ACC112 (cell line): ENCODE measurements around the gene PER3.

ENCODE experiments used
- H2AFZ ChIP-seq: fragments of 200-600 bp; sonication (generic); one replicate; pipeline ENCODE4 v1.6.0; 2017; ENCODE audit warnings: antibody characterized with exemption, low read length; ENCODE audit not compliant: unreplicated experiment
- H3K27ac ChIP-seq: fragments of 200-600 bp; sonication (generic); 2 replicates; pipeline ENCODE4 v1.5.1; 2014; ENCODE audit warnings: low read depth, mild to moderate bottlenecking, antibody characterized with exemption, low read length, moderate library complexity
- H3K27me3 ChIP-seq: fragments of 200-600 bp; sonication (generic); 2 replicates; pipeline ENCODE4 v1.6.1; 2014; ENCODE audit warnings: mild to moderate bottlenecking, antibody characterized with exemption, low read length, moderate library complexity, mixed read lengths; ENCODE audit not compliant: insufficient read depth
- H3K36me3 ChIP-seq: fragments of 200-600 bp; sonication (generic); 2 replicates; pipeline ENCODE4 v1.6.1; 2016; ENCODE audit warnings: mild to moderate bottlenecking, antibody characterized with exemption, low read length, moderate library complexity, mixed read lengths; ENCODE audit not compliant: insufficient read depth
- H3K4me1 ChIP-seq: fragments of 200-600 bp; sonication (generic); one replicate; pipeline ENCODE4 v1.6.1; 2016; ENCODE audit warnings: low read length, mixed read lengths; ENCODE audit not compliant: insufficient read depth, unreplicated experiment, control insufficient read depth
- H3K4me3 ChIP-seq: fragments of 200-600 bp; sonication (generic); 2 replicates; pipeline ENCODE4 v1.5.1; 2014; ENCODE audit warnings: mild to moderate bottlenecking, low read depth, low read length
- H3K79me2 ChIP-seq: fragments of 200-600 bp; sonication (generic); one replicate; pipeline ENCODE4 v1.6.0; 2016; ENCODE audit warnings: low read length; ENCODE audit not compliant: control insufficient read depth, unreplicated experiment, insufficient read depth

PER3 gene

DNA sequence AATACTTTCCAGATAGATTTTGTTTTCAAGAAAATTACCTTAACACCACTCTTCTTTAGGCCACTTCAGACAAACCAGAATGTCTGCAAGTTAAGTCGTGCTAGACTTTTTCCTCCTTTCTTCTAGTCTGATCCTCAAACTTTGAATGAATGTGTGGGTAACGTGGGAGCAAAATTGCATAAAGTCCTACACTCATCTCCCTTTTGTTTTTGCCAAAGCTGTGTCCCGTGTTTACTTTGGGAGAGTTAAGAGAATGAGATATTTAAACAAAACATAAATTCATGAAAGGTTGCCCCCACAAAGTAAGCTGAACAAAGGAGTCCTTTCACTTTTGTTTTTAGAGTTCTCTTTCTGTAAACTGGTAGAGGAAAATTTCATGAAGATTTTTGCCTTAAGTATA, 29.9 kb upstream of the PER3 start:
- H3K79me2 ChIP-seq, result no peaks in the 10 kb centered on the region

DNA sequence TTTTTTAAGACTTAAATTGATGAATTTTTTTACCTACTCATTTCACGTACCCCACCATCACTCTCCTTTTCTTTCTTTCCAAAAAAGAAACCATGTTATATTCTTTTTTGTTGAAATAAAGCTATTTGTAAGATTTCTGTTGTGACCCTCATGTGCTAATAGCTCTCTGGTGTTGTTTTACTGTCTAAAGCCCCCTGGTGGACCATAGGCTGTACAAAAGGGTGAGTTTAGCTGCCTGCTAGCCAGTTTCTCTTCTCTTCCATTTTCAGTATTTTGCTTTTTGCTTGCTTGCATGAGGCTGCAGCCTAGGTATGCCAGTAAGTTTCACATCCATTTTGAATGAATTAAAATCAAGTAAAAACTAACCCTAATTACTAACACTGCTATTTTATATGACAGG, 28.6 kb upstream of the PER3 start:
- no peak overlapping the region for H2AFZ ChIP-seq

More for the DNA sequence above, 29.9 kb upstream of the PER3 start:
- no peaks in the 10 kb centered on the region for H3K36me3 ChIP-seq
- no peak overlapping the region for H3K27ac ChIP-seq
- H3K4me3 ChIP-seq, result no peak overlapping the region
- H2AFZ ChIP-seq, result peak overlapping the region; percentile 80
- peaks cover 13% of the 10 kb centered on the region for H3K4me1 ChIP-seq
- H3K27me3 ChIP-seq, result no peaks in the 10 kb centered on the region

DNA sequence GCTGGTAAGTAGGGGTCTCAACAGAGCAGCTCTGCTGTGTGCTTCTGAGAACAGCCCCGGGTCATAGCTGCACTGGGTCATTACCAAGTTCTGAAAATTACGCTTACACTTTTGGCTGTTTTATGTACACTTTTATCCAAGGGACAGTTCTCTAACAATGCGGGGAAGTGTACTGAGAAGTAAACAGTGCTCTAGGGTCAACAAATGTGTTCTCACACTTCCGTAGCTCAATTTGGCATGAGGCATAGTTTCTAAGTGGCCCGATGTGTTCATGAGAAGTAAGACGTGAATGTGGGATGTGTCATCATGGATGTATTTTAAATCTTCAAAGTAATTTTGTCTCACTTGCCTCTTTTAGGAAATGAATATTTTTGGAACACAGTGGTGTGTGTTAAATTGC, 23.8 kb upstream of the PER3 start:
- H3K27ac ChIP-seq, result no peak overlapping the region
- H3K4me1 ChIP-seq, result no peaks in the 10 kb centered on the region
- no peaks in the 10 kb centered on the region for H3K79me2 ChIP-seq
- H3K27me3 ChIP-seq, result peaks cover 4% of the 10 kb centered on the region; the same call in 1 of the 2 replicates
- no peak overlapping the region for H2AFZ ChIP-seq
- H3K36me3 ChIP-seq, result no peaks in the 10 kb centered on the region
- H3K4me3 ChIP-seq, result no peak overlapping the region

More for the DNA sequence above, 28.6 kb upstream of the PER3 start:
- no peaks in the 10 kb centered on the region for H3K79me2 ChIP-seq
- H3K4me1 ChIP-seq, result peaks cover 13% of the 10 kb centered on the region
- H3K27ac ChIP-seq, result no peak overlapping the region
- H3K36me3 ChIP-seq, result no peaks in the 10 kb centered on the region
- H3K27me3 ChIP-seq, result no peaks in the 10 kb centered on the region
- H3K4me3 ChIP-seq, result no peak overlapping the region

GRCh38 chr1:7761103-7761502, 23.0 kb upstream of the PER3 start:
- Histone ChIP-seq H3K27ac (no peak overlapping the region), H3K4me1 (no peaks in the 10 kb centered on the region), H3K27me3 (peaks cover 4% of the 10 kb centered on the region; the same call in 1 of the 2 replicates), H3K79me2 (no peaks in the 10 kb centered on the region), H3K36me3 (no peaks in the 10 kb centered on the region), H3K4me3 (no peak overlapping the region), H2AFZ (no peak overlapping the region)

GRCh38 chr1:7767176-7767575, 16.9 kb upstream of the PER3 start:
- peaks cover 7% of the 10 kb centered on the region for H3K79me2 ChIP-seq
- H3K4me1 ChIP-seq, result no peaks in the 10 kb centered on the region
- H3K27me3 ChIP-seq, result peaks cover 4% of the 10 kb centered on the region; the same call in 1 of the 2 replicates
- no peaks in the 10 kb centered on the region for H3K36me3 ChIP-seq
- H3K27ac ChIP-seq, result no peak overlapping the region
- H2AFZ ChIP-seq, result no peak overlapping the region
- H3K4me3 ChIP-seq, result no peak overlapping the region

DNA sequence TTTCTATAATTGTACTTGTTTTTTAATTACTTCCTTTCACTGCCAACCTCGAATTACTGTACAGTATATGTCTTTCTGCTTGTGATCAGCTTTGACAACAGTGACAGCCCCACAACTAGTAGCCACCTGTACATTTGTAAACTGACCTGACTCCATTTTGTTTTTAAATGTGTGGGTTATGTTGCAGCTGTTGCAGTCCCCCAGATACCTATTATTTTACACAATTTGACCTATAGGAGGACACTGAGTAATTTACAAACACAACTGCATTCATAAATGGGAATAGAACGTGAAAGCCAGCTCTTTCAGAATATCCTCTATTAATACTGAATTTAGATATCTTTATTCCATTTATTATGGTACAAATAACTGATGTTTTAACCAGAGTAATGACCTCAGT, 15.5 kb upstream of the PER3 start:
- Histone ChIP-seq H3K36me3 (peaks cover 1% of the 10 kb centered on the region; the same call in 1 of the 2 replicates), H3K27me3 (no peaks in the 10 kb centered on the region; the same call in 1 of the 2 replicates), H3K4me1 (peaks cover 5% of the 10 kb centered on the region), H3K79me2 (peaks cover 21% of the 10 kb centered on the region), H3K27ac (no peak overlapping the region), H3K4me3 (no peak overlapping the region), H2AFZ (peak overlapping the region; percentile 58)

- no peak overlapping the region for H3K27ac ChIP-seq
- peaks cover 13% of the 10 kb centered on the region for H3K36me3 ChIP-seq
- H3K79me2 ChIP-seq, result peaks cover 30% of the 10 kb centered on the region
- H3K27me3 ChIP-seq, result no peaks in the 10 kb centered on the region; the same call in 1 of the 2 replicates
- H3K4me1 ChIP-seq, result peaks cover 5% of the 10 kb centered on the region
- no peak overlapping the region for H2AFZ ChIP-seq
- H3K4me3 ChIP-seq, result peak overlapping the region; percentile 96; the same call in 1 of the 2 replicates
Observed at GRCh38 chr1:7769673-7770412, 14.2 kb upstream of the PER3 start.

DNA sequence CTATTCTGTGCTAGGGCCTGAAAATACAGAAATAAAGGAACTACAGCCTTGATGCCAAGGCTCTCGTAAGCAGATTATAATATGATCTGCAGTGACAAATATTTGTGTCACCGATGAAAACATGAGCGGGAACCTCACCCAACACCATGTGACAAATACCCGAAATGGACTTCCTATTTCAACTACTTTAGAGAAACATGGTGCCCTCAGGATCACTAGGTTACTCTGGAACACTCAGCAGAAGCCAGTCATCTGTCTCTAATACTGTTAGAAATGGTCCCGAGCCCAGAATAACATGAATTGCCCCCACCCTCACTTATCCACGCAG, 13.5 kb upstream of the PER3 start:
- Histone ChIP-seq H3K4me1 (peaks cover 5% of the 10 kb centered on the region), H3K36me3 (peaks cover 14% of the 10 kb centered on the region), H3K79me2 (peaks cover 36% of the 10 kb centered on the region), H3K27ac (no peak overlapping the region), H2AFZ (peak overlapping the region; percentile 98), H3K27me3 (no peaks in the 10 kb centered on the region; the same call in 1 of the 2 replicates), H3K4me3 (peak overlapping the region; percentile 96)

DNA sequence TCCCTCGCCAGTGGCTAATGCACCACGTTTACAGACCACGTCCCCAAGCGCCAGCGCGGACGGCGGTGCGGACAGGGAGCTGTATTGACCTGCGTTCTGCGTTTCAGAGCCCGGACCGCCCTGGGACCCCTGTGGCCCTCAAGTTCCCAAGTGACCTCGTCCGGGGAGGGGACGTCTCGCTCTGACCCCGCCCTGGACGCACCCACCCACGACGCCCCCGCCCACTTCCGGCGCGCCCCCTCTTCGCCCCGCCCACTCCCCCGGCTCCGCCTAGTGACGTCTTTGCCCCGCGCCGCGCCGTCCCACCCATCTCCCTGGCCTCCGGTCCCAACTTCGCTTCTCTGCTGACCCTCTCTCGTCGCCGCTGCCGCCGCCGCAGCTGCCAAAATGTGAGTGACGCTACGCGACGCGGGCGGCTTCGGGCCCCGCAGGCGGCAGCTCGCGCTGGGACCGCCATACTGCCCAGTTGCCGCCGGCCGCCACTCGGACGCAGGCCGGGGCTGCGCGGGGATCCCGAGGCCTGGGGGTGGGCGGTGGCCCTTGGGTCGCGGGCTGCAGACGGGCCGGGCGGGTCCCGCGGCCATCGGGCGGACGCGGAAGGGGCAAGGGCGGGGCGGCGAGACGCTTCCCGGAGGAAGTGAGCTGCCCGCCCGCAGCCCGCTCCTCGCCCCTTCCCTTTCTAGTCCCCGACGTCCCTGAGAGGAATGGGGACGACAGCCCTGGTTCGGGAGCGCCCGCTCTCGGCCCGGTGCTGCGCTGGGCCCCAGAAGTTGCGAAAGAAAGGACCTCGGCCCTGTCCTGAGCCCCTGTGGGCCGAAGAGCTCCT, 12.9 kb upstream of the PER3 start, which contains the start of gene VAMP3:
VAMP3 (plus strand) TSS at position 300 of the 826 bp plus-strand sequence; CDS start at position 388, 88 bp downstream.
- peak within 1 kb of the TSS; percentile 80 for H3K27ac ChIP-seq
- peak within 1 kb of the TSS; percentile 98 for H2AFZ ChIP-seq
- peaks cover 5% of the 10 kb centered on the region for H3K4me1 ChIP-seq
- H3K79me2 ChIP-seq, result peaks cover 41% of the 10 kb centered on the region
- H3K36me3 ChIP-seq, result peaks cover 14% of the 10 kb centered on the region
- H3K4me3 ChIP-seq, result peak within 1 kb of the TSS; percentile 96
- H3K27me3 ChIP-seq, result no peaks in the 10 kb centered on the region; the same call in 1 of the 2 replicates

DNA sequence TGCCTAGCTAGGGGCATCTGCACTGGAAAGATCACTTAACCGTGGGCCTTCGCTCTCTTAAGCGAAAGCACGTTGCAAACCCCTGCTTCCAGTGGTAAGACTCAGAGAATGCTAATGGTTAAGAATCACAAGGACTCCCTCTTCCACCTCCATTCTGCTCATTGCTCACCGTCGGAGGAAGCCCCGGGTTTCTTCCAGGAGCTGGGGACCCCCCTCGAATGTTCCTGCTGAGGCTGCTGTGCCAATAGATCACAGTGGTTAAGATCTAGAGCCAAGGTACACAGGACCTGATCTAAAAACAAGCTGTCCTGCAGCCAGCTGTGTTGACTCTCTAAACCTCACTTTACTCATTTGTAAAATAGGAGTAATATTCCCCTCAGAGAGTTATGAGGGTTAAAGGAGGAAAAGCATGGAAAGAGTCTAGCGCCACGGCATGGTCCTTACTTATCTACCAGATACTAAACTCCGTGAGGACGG, 12.2 kb upstream of the PER3 start:
- Histone ChIP-seq H3K79me2 (peaks cover 42% of the 10 kb centered on the region), H3K27me3 (no peaks in the 10 kb centered on the region; the same call in 1 of the 2 replicates), H3K27ac (peak overlapping the region; percentile 80), H3K36me3 (peaks cover 14% of the 10 kb centered on the region), H3K4me1 (peaks cover 5% of the 10 kb centered on the region), H2AFZ (peak overlapping the region; percentile 78), H3K4me3 (peak overlapping the region; percentile 96)
